GM18909 (cell line): ENCODE data around the gene RHOBTB1.
"Not testable (repeated sequence)": the region's sequence is repeated elsewhere in the genome, so short reads cannot be mapped to it uniquely, and the experiment has no call there.

Experiments used
- ATAC-seq: cut with Tn5 transposase; IDR thresholded peaks from one replicate; pipeline ENCODE4 v1.9.1; 2021; ENCODE audit warnings: mild to moderate bottlenecking; ENCODE audit not compliant: unreplicated experiment, poor library complexity

Gene RHOBTB1

DNA sequence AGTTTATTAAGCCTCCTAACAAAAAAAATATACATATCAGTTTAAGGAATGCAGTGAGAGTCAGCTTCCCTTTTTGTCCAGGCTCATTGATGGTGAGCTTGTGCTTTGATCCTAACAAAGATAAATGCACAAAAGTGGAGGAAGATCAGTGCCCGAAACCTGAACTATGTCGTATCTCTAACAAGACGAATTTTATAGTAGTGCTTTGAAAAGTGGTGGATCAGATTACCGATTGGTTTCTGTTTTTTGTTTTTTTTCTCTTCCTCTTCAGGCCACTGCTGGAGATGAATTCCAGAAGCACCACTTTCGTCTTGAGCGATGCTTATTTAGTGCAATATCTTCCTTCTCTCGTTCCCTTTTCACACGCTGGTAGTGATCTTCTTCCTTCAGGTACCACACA lies 72.8 kb downstream of the RHOBTB1 start:
- ATAC-seq: no peak

DNA sequence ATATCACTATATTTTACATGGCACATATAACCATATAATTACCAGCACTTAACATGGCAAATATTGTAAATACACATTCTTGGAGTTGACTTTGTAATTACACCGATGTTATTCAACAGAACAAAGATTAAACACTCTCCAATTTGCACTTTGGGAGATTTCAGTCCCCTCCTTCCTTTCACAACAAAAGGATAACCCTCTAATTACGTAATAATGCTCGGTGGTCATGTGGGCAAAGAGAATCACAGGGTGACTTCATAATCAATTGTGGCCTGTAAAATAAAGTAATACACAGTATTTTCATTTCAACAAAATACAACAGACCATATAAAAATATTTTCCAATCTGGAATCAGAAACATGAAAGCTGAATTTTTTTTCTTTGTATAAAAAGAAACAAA lies 73.2 kb downstream of the RHOBTB1 start:
- ATAC-seq: no peak

DNA sequence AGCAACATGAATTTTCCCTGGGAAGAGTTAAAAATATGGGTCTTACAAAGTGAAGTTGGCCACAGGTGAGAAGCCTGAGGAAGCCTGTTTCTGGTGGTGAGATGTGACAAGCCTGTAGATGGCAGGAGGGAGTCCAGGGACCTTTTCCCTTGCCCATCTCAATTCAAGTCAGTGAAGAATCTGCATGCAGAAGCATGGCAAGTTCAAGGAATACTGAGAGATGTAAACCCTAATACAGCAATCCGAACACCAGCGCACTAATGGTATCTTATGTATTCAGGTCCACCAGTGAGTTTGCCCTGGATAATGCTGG lies 73.6 kb downstream of the RHOBTB1 start:
- no peak for ATAC-seq

DNA sequence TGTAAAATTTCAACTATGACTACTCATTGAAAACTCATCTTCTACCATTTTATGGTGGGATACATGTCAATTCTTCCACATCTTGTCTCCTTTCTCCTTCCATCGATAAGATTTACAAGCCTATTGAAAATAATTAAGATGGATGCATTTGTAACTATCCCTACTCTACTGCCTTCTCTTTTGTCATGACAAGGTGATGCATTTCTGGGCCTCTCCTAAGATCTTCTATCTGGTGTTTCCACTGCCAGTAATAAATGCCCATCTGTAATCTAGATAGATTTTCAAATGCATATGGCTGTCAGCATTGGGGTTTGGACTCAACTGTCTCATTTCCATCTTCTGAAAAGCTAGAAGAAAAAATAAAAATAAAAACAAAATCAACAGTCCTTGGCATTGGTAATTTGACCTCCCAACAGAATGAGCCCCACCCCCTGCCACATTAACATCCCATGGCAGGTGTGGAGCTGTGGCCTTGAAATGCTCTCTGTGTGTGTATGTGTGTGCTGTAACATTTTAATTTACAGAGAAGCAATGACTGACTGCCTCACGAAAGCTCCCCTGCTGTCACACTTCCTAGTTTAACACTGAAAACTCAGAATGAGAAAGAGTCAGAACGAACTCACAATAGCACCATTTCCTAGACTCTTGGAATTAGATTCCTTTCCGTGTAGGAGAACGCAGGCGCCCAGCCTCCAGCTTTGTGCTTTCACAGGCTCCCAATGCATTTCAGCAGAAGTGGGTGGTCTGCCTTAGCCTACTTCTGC lies 74.2 kb downstream of the RHOBTB1 start:
- ATAC-seq: no peak

DNA sequence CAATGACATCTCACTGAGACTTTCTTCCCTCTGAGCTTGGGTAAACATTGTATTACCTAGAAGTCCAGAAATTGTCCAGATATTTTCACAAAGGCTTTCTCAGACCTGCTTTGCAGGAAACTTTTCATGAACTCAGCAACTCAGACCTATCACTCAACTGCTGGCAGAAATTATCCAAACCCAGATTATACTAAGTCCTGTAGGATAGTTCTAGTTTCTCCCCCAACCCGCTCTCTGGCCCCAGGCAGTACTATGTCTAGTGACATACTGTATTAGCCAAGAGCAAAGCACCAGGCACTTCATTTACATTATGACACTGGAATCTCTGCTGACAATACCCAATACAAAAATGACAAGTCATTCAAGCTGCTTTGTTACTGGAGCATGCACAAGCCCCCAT lies 75.0 kb downstream of the RHOBTB1 start:
- no peak for ATAC-seq

DNA sequence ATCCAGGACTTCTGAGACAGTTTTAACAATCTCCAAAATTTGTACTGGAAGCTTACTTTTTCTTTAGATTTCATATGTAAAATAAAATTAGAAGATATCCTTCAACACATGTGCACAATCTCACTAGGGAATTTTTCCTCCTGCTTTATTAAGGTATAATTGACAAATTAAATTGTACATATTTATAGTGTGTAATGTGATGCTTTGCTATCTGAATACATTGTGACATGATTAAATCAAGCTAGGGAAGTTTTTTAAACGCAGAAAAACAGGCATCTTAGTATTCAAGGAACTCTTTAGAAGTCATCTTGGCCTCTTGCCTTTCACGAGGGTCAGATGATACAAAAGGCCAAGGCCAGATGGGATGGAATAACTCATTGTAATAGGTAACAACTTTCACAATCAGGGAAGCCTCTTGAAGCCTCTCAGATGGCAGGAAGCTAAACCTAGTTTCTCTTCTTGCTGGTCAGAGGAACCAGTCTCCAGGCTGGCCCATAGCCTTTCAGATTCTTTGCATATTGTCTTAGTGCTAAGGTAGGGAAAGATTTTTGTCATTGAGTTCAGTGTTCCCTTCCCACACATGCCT lies 78.7 kb downstream of the RHOBTB1 start:
- no peak for ATAC-seq

DNA sequence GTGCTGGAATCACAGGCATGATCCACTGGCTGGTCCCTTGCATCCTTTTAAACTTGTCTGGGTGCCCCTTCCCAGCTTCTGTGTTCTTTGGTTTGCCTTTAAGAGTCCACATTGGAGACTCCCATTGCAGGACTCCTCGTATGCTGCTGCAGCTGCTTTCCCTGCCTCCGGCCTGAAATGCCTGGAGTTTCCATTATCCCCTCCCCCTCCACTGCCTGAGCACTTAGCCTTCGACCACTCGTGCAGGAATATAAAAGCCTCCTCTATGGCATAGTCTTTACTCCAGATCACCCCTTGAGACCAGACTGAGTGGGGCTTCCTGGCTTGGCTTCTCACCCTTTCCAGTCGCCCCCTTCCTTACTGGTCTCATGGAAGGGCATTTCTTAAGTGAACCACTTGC lies 80.2 kb downstream of the RHOBTB1 start:
- no peak for ATAC-seq

DNA sequence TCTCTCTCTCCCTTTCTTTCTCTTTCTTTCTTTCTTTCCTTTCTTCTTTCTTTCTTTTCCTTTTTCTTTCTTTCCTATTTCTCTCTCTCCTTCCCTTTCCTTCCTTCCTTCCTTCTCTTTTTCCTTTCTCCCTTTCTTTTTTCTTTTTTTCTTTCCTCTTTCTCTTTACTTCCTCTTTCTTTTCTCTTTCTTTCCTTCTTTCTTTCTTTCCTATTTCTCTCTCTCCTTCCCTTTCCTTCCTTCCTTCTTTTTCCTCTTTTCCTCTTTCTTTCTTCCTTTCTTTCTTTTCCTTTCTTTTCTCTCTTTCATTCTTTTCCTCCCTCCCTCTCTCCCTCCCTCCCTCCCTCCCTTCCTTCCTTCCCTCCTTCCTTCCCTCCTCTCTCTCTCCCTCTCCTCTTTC lies 81.5 kb downstream of the RHOBTB1 start:
- no peak for ATAC-seq

DNA sequence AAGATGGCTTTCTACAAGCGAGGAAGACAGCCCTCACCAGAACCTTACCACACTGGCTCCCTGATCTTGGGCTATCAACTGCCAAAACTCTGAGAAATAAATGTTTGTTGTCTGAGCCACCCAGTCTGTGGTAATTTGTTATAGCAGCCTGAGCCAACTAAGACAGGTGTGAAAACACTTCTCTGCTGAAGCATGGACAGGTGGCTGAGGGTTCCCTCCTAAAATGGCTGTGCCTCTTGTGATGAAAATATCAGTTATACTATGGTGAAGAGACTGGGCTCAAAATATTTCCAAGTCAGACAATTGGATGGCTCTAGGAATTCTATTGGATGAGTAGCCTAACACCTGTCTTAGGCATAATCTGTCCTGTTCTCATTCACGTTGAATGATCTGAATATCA lies 87.6 kb downstream of the RHOBTB1 start:
- no peak for ATAC-seq

DNA sequence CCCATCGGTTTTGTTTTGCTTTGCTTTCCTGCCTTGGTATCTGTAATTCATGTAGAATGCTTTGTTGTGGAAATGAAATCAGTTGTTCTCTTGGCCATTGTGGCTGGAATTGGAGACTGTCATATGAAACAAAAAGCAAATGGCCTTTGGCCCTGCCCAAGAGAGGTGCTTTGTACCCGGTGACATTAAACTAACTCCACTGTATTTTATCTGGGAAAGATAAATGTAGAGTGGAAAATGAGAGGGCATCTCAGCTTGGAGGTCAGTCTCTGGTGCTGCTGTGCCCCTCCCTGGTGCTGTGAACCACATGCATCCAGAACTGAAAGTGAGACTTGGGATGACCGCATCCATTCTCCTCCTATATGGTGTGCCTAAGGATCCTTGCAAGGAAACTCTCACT lies 90.3 kb downstream of the RHOBTB1 start:
- ATAC-seq: no peak

DNA sequence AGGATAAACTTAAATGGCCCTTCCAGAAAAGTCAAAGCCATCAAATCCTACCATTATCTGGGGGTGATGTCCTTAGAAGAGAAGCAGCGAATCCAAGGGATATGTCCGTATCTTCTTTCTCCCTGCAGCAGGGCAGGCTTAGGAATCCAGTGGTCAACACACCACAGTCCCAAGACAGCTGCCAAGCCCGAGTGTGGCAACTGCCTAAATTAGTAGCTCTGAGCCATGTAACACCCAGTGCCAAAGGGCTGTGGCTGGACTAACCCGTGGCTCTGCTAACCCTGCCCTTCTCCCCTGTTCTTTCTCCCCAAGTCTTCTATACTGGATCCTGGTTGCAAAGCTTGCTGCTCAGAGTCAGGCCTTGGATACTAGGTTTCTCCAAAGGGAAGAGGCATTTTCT lies 90.9 kb downstream of the RHOBTB1 start:
- ATAC-seq: no peak

DNA sequence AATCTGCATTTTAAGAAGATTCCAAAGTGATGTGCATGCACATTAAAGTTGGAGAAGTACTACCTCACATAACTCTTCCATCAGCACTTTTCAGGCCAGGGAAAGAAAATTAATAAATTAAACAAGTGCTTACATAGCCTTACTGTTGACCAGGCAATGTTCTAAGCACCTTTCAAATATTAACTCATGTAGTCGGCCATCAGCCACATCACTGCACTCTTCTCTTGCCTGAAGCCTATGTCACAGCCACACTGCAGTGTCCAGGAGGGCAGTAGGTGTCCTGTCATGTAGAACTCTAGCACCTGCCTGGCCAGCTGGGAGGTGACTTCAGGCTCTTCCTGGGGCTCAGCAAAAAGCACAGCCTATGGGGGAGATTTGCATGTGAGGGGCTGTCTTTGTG lies 94.2 kb downstream of the RHOBTB1 start:
- no peak for ATAC-seq

DNA sequence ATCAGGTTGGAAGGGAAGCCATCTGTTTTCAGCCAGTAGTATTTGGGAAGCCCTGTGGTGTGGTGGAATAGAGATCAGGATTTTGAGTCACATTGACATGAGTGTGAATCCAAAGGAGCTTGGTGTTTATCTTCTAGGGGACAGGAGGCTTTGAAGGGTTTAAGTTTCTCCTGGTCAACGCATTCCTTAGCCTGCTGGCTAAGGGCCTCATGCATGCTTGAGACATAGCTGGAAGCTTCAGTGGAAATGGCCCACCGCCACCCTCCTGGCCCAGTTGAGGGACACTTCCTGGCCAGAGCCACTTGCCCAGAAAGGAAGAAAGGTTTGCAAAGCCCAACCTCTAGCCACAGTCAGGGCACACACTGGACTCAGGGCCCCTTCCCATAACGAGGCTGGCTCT lies 94.8 kb downstream of the RHOBTB1 start:
- ATAC-seq: no peak

DNA sequence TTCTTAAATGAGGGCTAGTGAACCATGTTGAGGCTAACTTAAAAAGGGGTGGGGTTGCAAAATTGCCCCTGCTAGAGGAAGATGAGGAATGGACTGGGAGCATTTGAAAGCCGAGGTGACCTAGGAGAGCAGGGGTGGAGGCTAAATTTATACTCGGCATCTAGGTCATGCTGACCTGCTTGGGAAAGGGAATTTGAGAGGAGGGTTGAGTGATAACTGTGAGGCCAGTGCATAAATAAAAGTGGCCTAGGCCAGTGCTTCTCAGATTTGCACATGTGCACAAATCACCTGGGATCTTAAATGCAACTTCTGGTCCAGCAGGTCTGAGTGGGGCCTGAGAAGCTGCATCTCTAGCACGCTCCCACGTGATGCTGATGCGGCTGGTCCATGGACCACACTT lies 95.3 kb downstream of the RHOBTB1 start:
- no peak for ATAC-seq

DNA sequence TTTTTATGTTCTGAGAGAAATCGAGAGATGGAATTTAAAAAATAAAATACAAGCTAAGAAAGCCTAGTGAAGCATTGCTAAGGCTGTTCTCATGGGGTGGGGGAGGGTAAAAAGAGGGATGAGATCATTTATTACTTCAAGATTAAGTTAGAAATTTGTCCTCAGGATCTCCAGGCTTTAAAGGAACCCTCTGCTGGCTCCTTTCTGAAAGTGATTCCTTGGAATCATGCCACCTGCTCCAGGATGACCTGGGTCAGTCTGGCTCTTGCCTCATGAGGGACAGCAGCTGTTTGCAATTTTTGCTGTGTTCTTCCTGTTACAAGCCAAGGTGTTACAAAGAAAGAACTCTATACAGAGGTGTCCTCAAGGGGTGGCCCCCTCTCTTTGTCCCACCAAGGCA lies 95.9 kb downstream of the RHOBTB1 start:
- no peak for ATAC-seq

DNA sequence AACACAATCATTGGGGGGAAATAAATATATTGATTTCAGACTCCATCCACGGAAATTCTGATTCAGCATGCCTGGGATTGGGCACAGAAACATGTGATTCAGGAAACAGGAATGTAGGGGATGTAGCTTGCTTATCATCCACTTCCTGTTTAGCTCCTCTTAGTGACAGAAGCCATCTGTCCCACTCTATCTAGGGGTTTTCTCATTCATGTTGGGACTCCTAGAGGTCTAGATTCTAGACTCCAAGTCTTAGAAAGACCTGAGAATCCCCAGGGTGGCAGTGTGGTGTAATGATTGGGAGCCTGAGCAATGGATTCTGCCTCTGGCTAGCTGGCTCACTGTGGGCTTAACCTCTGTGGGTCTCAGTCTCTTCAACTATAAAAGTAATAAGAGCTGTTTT lies 97.8 kb downstream of the RHOBTB1 start:
- ATAC-seq: no peak

DNA sequence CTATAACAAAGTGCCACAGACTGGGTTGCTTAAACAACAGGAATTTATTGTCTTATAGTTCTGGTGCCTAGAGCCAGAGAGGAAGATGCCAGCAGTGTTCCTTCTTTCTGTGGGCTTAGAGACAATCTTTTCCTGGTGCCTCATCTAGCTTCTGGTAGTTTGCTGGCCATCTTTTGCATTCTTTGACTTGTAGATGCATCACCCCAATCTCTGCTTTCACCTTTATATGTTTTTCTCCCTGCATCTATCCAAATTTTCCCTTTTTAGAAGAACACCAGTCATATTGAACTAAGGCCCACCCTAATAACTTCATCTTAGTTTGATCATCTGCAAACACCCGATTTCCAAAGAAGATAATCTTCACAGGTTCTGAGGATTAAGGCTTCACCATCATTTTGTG lies 98.9 kb downstream of the RHOBTB1 start:
- no peak for ATAC-seq

DNA sequence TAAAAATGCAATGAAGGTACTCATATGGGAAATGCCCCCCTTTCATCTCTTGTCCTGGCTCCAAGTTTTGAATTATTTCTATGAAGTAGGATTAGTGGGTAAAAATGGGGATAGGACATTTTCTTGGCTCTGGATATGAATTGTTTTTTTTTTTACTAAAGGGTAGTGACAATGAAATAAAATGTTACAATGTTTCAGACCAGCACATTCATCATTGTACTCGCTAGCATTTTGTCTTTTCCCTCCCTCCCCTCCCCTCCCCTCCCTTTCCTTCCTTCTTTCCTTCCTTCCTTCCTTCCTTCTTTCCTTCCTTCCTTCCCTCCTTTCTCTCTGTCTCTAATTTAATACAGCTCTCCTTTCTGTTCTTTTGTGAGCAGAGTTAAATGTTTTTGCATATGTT lies 101.3 kb downstream of the RHOBTB1 start:
- ATAC-seq: no peak

DNA sequence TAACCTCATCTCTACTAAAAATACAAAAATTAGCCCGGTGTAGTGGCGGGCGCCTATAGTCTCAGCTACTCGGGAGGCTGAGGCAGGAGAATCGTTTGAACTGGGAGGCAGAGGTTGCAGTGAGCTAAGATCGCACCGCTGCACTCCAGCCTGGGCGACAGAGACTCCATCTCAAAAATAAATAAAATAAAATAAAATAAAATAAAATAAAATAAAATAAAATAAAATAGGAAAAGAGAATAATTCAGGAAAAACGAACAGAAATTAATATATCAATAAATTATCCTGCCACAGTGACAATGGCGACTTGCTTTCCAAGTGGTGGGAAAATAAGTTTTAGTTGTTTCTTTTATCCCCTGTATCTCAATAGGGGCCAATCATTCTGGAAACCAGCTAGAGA lies 102.8 kb downstream of the RHOBTB1 start:
- not testable (repeated sequence) for ATAC-seq

DNA sequence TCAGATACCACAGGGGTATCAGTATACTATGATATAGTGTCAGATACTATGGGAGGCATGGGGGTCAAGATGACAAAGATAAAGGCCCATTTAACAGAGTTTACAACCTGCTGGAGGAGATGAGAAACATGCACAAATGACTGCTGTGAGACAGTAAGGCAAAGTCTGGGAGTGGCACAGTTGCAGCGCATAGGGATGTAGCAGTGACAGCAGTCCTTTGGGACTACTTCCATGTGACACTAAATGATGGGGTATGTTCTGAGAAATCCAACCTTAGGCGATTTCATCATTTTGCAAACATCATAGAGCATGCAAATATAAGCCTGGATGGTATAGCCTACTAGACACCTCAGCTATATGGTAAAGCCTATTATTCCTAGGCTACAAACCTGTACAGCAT lies 108.9 kb downstream of the RHOBTB1 start:
- ATAC-seq: no peak

DNA sequence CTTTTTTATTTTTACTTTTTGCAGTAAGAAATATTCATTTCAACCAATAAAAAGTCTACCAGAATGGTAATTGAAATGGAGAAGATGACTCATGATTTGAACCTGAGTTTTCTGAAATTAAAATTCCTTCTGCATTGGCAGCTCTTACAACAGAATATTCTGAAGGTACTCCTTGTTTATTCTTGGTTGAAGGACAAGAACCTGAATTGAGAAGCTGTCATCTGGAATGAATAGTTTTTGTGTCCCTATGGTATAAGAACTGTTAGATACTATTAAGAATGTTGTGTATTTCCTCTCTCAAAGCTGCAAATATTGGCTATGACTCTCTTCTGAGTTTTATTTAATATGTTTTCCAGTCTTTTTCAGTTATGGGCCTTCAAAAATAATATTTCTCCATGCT lies 109.6 kb downstream of the RHOBTB1 start:
- ATAC-seq: no peak

DNA sequence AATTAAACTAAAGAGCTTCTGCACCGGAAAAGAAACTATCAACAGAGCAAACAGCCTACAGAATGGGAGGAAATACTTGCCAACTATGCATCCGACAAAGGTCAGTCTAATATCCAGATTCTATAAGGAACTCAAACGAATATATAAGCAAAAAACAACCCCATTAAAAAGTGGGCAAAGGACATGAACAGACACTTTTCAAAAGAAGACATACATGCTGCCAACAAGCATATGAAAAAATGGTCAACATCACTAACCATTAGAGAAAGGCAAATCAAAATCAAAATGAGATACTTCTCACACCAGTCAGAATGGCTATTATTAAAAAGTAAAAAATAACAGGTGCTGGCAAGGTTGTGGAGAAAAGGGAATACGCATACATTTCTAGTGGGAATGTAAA lies 111.8 kb downstream of the RHOBTB1 start:
- ATAC-seq: not testable (repeated sequence)

DNA sequence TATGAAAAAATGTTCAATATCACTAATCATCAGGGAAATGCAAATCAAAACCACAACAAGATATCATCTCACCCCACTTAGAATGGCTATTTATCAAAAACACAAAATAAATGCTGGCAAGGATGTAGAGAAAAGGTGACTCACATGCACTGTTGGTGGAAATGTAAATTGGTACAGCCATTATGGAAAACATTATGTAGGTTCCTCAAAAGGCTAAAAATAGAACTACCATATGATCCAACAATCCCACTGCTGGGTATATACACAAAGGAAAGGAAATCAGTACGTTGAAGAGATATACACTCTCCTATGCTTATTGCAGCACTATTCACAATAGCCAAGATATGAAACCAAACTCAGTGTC lies 115.5 kb downstream of the RHOBTB1 start:
- no peak for ATAC-seq
